DOHH2 (cell line): ENCODE results near the gene LOXL4.

Experiments used
- EZH2phosphoT487 ChIP-seq: fragments of 200-600 bp; sonication (generic); IDR thresholded peaks from 2 replicates; pipeline ENCODE4 v1.6.1; 2017; ENCODE audit warnings: borderline replicate concordance, mild to moderate bottlenecking, antibody characterized with exemption, low read length, moderate library complexity, mixed read lengths
- TF ChIP-seq, protein P1 (sequence below): fragments of 200-600 bp; sonication (generic); IDR thresholded peaks from one replicate; pipeline ENCODE4 v1.5.1; 2014; ENCODE audit warnings: antibody characterized with exemption, mild to moderate bottlenecking, low read depth, low read length; ENCODE audit not compliant: poor library complexity, severe bottlenecking

DNA sequence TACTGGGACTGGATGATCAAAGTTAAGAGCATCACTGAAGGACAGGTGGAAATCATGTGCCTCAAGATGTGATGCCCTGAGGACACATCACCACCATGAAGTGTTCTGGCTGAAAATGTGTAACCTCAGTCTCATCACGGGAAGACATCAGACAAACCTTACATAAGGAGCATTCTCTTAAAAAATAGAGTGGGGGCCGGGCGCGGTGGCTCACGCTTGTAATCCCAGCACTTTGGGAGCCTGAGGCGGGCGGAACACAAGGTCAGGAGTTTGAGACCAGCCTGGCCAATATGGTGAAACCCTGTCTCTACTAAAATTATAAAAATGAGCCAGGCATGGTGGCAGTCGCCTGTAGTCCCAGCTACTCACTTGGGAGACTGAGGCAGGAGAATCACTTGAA is 65.6 kb downstream of the LOXL4 start:
- TF ChIP-seq, protein P1, sequence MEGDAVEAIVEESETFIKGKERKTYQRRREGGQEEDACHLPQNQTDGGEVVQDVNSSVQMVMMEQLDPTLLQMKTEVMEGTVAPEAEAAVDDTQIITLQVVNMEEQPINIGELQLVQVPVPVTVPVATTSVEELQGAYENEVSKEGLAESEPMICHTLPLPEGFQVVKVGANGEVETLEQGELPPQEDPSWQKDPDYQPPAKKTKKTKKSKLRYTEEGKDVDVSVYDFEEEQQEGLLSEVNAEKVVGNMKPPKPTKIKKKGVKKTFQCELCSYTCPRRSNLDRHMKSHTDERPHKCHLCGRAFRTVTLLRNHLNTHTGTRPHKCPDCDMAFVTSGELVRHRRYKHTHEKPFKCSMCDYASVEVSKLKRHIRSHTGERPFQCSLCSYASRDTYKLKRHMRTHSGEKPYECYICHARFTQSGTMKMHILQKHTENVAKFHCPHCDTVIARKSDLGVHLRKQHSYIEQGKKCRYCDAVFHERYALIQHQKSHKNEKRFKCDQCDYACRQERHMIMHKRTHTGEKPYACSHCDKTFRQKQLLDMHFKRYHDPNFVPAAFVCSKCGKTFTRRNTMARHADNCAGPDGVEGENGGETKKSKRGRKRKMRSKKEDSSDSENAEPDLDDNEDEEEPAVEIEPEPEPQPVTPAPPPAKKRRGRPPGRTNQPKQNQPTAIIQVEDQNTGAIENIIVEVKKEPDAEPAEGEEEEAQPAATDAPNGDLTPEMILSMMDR, result no peak
- no peak for TF ChIP-seq EZH2phosphoT487
